Left lobe of liver (tissue), 2 donors: ENCODE results near the gene RNLS. TPM values are rescaled to one million over a fixed set of nuclear protein-coding genes. Genes with fewer than 3 reads are reported as not detected.

Experiments
- ATAC-seq: fragments of 200-7000 bp; cut with Tn5 transposase; one replicate; pipeline ENCODE4 v1.9.1; 2020; ENCODE audit warnings: mild to moderate bottlenecking, moderate library complexity
- DNase-seq: peaks from one replicate; pipeline ENCODE4 v3.0.0-alpha.2; 2020; ENCODE audit warnings: low spot score
- total RNA-seq: library from RNA; stranded (reverse); gene quantifications from one replicate; pipeline ENCODE4 v1.2.1, GENCODE V29; 2021
- donor health status: DM: no; HTN: no; CAD: no; lungs with moderate emphysema.
- donor health status: DM: no; HTN: yes; CAD: no.

Gene RNLS
- total RNA-seq, 1 donor from 2014 or later, result 10.1 TPM

GRCh38 chr10:88440541-88440940, 142.6 kb downstream of the RNLS start:
- ATAC-seq, result no peak
- no peak for DNase-seq

GRCh38 chr10:88439932-88440331, 143.2 kb downstream of the RNLS start:
- DNase-seq, result no peak
- no peak for ATAC-seq

GRCh38 chr10:88437411-88437810, 145.7 kb downstream of the RNLS start:
- DNase-seq (no peak), ATAC-seq (no peak)

GRCh38 chr10:88433565-88434186, 149.4 kb downstream of the RNLS start:
- ATAC-seq (no peak), DNase-seq (no peak)

- no peak for ATAC-seq
These were observed 152.0 kb downstream of the RNLS start for GRCh38 chr10:88431103-88431502.

GRCh38 chr10:88428976-88429375, 154.1 kb downstream of the RNLS start:
- DNase-seq (no peak), ATAC-seq (no peak)

More at GRCh38 chr10:88431103-88431502, 152.0 kb downstream of the RNLS start:
- DNase-seq, result no peak

GRCh38 chr10:88428442-88428841, 154.7 kb downstream of the RNLS start:
- DNase-seq, result no peak
- ATAC-seq, result no peak

GRCh38 chr10:88427024-88427423, 156.1 kb downstream of the RNLS start:
- DNase-seq, result no peak
- ATAC-seq, result no peak

GRCh38 chr10:88424881-88425280, 158.2 kb downstream of the RNLS start:
- DNase-seq (no peak), ATAC-seq (no peak)

- no peak for DNase-seq
- no peak for ATAC-seq
These were observed 159.4 kb downstream of the RNLS start for GRCh38 chr10:88423732-88424131.

GRCh38 chr10:88421590-88421989, 161.5 kb downstream of the RNLS start:
- ATAC-seq (no peak), DNase-seq (no peak)

GRCh38 chr10:88418871-88419270, 164.2 kb downstream of the RNLS start:
- DNase-seq, result no peak
- no peak for ATAC-seq

- DNase-seq (no peak), ATAC-seq (no peak)
These were observed 165.6 kb downstream of the RNLS start for GRCh38 chr10:88417387-88418030.

- ATAC-seq, result no peak
- no peak for DNase-seq
These were observed 166.3 kb downstream of the RNLS start for GRCh38 chr10:88416801-88417200.

- ATAC-seq, result no peak
- DNase-seq, result no peak
These were observed 167.5 kb downstream of the RNLS start for GRCh38 chr10:88415533-88416130.

GRCh38 chr10:88413412-88413811, 169.7 kb downstream of the RNLS start:
- DNase-seq, result no peak
- no peak for ATAC-seq

GRCh38 chr10:88411772-88412349, 171.3 kb downstream of the RNLS start:
- ATAC-seq (no peak), DNase-seq (no peak)

GRCh38 chr10:88409824-88410223, 173.3 kb downstream of the RNLS start:
- no peak for ATAC-seq
- DNase-seq, result no peak

- ATAC-seq (no peak), DNase-seq (no peak)
These were observed 173.9 kb downstream of the RNLS start for GRCh38 chr10:88409236-88409635.

- DNase-seq, result no peak
- ATAC-seq, result no peak
These were observed 175.0 kb downstream of the RNLS start for GRCh38 chr10:88408096-88408495.

GRCh38 chr10:88404133-88404532, 179.0 kb downstream of the RNLS start:
- DNase-seq (no peak), ATAC-seq (peak; percentile 77)
